T-cell (primary cell): Measurements from ENCODE around the gene RAX2. TPM values are rescaled to one million over a fixed set of nuclear protein-coding genes. Genes with fewer than 3 reads are reported as not detected.

Experiments used
- ATAC-seq, 4 experiments: fragments of 200-7000 bp in 3 of 4; fragments of 150-1000 bp in 1 of 4; cut with Tn5 transposase; replicated peaks in 1 of 4; 1 replicate in 3 of 4; 2 replicates in 1 of 4; pipeline ENCODE4 v1.10.0; 2021; ENCODE audit warnings: moderate library complexity in 3 of 4, mild to moderate bottlenecking in 2 of 4, moderate number of reproducible peaks in 1 of 4
- CTCF ChIA-PET, 2 donors: fragments of 300-600 bp; sonication (Branson Sonifier 250); formaldehyde crosslinking; loops; one replicate each; lab custom pipeline; 2022; ENCODE audit warnings: antibody characterized with exemption in 2 of 2; lab: Charles Lee
- POLR2A ChIA-PET, 2 donors: fragments of 300-600 bp; sonication (Branson Sonifier 250); formaldehyde crosslinking; loops; one replicate each; lab custom pipeline; 2022; ENCODE audit warnings: antibody characterized with exemption in 2 of 2; lab: Charles Lee
- DNase-seq, 35 experiments: peaks; one replicate each; pipeline versions ENCODE4 v3.0.0 to v3.0.0-alpha.2; 2013 to 2023
- H3K27ac ChIP-seq: one replicate; pipeline ENCODE4 v1.5.1; 2013; ENCODE audit warnings: low read length
- H3K27me3 ChIP-seq, 2 experiments: replicated peaks in 1 of 2; 1 replicate in 1 of 2; 2 replicates in 1 of 2; pipeline versions ENCODE4 v1.6.1 to v1.7.0; 2013; ENCODE audit warnings: low read length in 1 of 2, mixed read lengths in 1 of 2; ENCODE audit not compliant: control insufficient read depth in 2 of 2, insufficient read depth in 2 of 2; ENCODE audit errors: extremely low read depth in 1 of 2
- H3K36me3 ChIP-seq, 2 donors: 1 replicate in 1 of 2; 2 replicates in 1 of 2; pipeline versions ENCODE4 v1.6.1 to v1.7.0; 2013; ENCODE audit warnings: low read length in 1 of 2; ENCODE audit not compliant: control insufficient read depth in 2 of 2, insufficient read depth in 1 of 2; ENCODE audit errors: extremely low read depth in 1 of 2
- H3K4me1 ChIP-seq, 2 experiments: 1 replicate in 1 of 2; 2 replicates in 1 of 2; pipeline versions ENCODE4 v1.6.1 to v1.7.0; 2013; ENCODE audit warnings: low read length in 2 of 2, mixed read lengths in 1 of 2; ENCODE audit not compliant: insufficient read depth in 2 of 2, control insufficient read depth in 1 of 2; ENCODE audit errors: extremely low read depth in 1 of 2
- H3K4me3 ChIP-seq, 2 donors: 1 replicate in 1 of 2; 2 replicates in 1 of 2; pipeline versions ENCODE4 v1.5.1 to v1.7.0; 2013; ENCODE audit warnings: mild to moderate bottlenecking in 2 of 2, low read length in 1 of 2, moderate library complexity in 1 of 2; ENCODE audit not compliant: control insufficient read depth in 1 of 2; ENCODE audit errors: extremely low read depth in 1 of 2
- H3K9me3 ChIP-seq: 2 replicates; pipeline ENCODE4 v1.7.0; 2013
- H3K27ac Mint-ChIP-seq, 2 donors: one replicate each; pipeline ENCODE4 v1.8.0; 2020 to 2021; ENCODE audit warnings: mild to moderate bottlenecking in 2 of 2, mixed read lengths in 2 of 2
- H3K27me3 Mint-ChIP-seq, 2 donors: one replicate each; pipeline ENCODE4 v1.8.0; 2021 to 2022; ENCODE audit warnings: mixed read lengths in 2 of 2
- H3K36me3 Mint-ChIP-seq: one replicate; pipeline ENCODE4 v1.8.0; 2021; ENCODE audit warnings: mixed read lengths
- H3K4me1 Mint-ChIP-seq, 3 donors: one replicate each; pipeline ENCODE4 v1.8.0; 2020 to 2022; ENCODE audit warnings: mixed read lengths in 3 of 3, mild to moderate bottlenecking in 1 of 3
- H3K4me3 Mint-ChIP-seq, 3 donors: one replicate each; pipeline ENCODE4 v1.8.0; 2020 to 2022; ENCODE audit warnings: mild to moderate bottlenecking in 3 of 3, mixed read lengths in 3 of 3, moderate library complexity in 3 of 3
- H3K9me3 Mint-ChIP-seq, 3 donors: one replicate each; pipeline ENCODE4 v1.8.0; 2020 to 2022; ENCODE audit warnings: mixed read lengths in 3 of 3
- WGBS: methylation state at CpG from one replicate; pipeline ENCODE4 v1.1.5; 2013; ENCODE audit warnings: missing lambda C conversion rate; ENCODE audit not compliant: insufficient coverage; 5-methylcytosine and 5-hydroxymethylcytosine counted together
- total RNA-seq, 35 experiments: library from RNA in 6 of 35; stranded (reverse) in 6 of 35; fragments of 120-200 nt in 1 of 35; gene quantifications; one replicate each; pipeline versions ENCODE4 v1.2.1 to v1.2.4 and lab custom pipeline; 2013 to 2026

Gene RAX2
- total RNA-seq, 5 donors from 2014 or later (not counting 1 experiment from before 2014, with no cell fraction given) = not detected

- H3K27me3 ChIP-seq = no peaks in the 10 kb centered on the region
- Mint-ChIP-seq H3K27me3 (no peaks in the 10 kb centered on the region), H3K9me3 (no peaks in the 10 kb centered on the region), H3K36me3 (peaks cover 21% of the 10 kb centered on the region), H3K4me3 (no peak overlapping the region), H3K27ac (no peak overlapping the region), H3K4me1 (peaks cover 13 to 15% (median 13%) of the 10 kb centered on the region in 3 donors)
- H3K4me1 ChIP-seq = peaks cover 0 to 5% of the 10 kb centered on the region in 2 experiments
- POLR2A ChIA-PET = no interaction called here
- H3K27ac ChIP-seq = no peak overlapping the region
- CTCF ChIA-PET = interaction anchor here in 1 of 2 donors (0.6 kb wide), 1 partner anchor 1619 kb away, joined by 11 read pairs; no protein-coding TSS in a partner anchor
- DNase-seq = no peak
- peaks cover 12 to 39% of the 10 kb centered on the region in 2 donors for H3K36me3 ChIP-seq
- WGBS = over 99% methylated on average over 20 of the region's 30 CpGs
- H3K4me3 ChIP-seq = no peak overlapping the region
- H3K9me3 ChIP-seq = no peaks in the 10 kb centered on the region
- no peak for ATAC-seq
Observed at GRCh38 chr19:3751236-3751635, 20.8 kb downstream of the RAX2 start.

DNA sequence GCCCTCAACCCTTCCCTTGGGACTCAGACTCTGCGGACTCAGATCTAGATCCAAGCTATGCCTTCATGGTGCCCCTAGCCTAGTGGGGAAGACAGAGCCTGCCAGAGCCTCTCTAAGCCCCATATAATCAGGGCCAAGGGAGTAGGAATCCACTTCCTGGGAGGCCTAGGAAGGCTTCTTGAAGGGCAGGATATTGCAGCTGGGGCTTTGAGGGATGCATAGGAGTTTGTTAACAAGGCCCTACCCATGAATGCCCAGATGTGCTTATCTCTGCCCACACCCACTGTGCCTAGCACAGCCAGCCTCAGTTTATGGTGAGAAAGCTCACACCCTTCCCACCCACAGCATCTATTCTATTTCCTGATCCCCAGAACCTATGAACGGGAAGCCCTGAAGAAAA, 21.8 kb downstream of the RAX2 start:
- 75% methylated on average over 1 of the region's 2 CpGs for WGBS
- peaks cover 7 to 8% (median 7%) of the 10 kb centered on the region in 3 donors for H3K4me1 Mint-ChIP-seq

DNA sequence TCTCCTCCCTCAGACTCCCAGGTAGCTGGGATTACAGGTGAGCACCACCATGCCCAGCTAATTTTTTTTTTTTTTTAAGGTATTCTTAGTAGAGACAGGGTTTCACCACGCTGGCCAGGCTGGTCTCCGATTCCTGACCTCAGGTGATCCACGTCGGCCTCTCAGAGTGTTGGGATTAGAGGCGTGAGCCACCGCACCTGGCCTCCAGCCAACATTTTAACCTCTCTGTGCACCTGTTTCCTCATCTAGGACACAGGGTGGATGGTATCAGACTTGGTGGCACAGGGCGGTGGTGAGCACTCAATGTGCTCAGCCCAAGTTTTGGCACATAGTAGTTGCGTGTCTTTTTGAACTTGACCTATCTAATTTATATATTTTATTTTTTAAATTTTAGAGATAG, 23.1 kb downstream of the RAX2 start:
- ATAC-seq (no peak), DNase-seq (no peak)
- no peak overlapping the region for H3K27ac ChIP-seq
- no peaks in the 10 kb centered on the region for H3K9me3 ChIP-seq
- ChIA-PET CTCF (no interaction called here), POLR2A (no interaction called here)
- Mint-ChIP-seq H3K4me1 (no peaks in the 10 kb centered on the region), H3K36me3 (peaks cover 18% of the 10 kb centered on the region), H3K9me3 (no peaks in the 10 kb centered on the region), H3K27ac (no peak overlapping the region), H3K27me3 (no peaks in the 10 kb centered on the region), H3K4me3 (no peak overlapping the region)
- peaks cover 6 to 35% of the 10 kb centered on the region in 2 donors for H3K36me3 ChIP-seq
- H3K27me3 ChIP-seq = no peaks in the 10 kb centered on the region
- H3K4me3 ChIP-seq = no peak overlapping the region
- H3K4me1 ChIP-seq = no peaks in the 10 kb centered on the region
- WGBS = no CpG with 5 or more reads among the region's 8 CpGs

More for the DNA sequence above, 21.8 kb downstream of the RAX2 start:
- ChIA-PET CTCF (no interaction called here), POLR2A (no interaction called here)
- no peaks in the 10 kb centered on the region for H3K9me3 ChIP-seq
- DNase-seq = no peak
- H3K4me1 ChIP-seq = peaks cover 0 to 5% of the 10 kb centered on the region in 2 experiments
- Mint-ChIP-seq H3K4me3 (no peak overlapping the region), H3K9me3 (no peaks in the 10 kb centered on the region), H3K27me3 (no peaks in the 10 kb centered on the region), H3K36me3 (peaks cover 21% of the 10 kb centered on the region), H3K27ac (no peak overlapping the region)
- H3K27ac ChIP-seq = no peak overlapping the region
- no peak for ATAC-seq
- H3K4me3 ChIP-seq = no peak overlapping the region
- H3K27me3 ChIP-seq = no peaks in the 10 kb centered on the region
- peaks cover 12 to 39% of the 10 kb centered on the region in 2 donors for H3K36me3 ChIP-seq

DNA sequence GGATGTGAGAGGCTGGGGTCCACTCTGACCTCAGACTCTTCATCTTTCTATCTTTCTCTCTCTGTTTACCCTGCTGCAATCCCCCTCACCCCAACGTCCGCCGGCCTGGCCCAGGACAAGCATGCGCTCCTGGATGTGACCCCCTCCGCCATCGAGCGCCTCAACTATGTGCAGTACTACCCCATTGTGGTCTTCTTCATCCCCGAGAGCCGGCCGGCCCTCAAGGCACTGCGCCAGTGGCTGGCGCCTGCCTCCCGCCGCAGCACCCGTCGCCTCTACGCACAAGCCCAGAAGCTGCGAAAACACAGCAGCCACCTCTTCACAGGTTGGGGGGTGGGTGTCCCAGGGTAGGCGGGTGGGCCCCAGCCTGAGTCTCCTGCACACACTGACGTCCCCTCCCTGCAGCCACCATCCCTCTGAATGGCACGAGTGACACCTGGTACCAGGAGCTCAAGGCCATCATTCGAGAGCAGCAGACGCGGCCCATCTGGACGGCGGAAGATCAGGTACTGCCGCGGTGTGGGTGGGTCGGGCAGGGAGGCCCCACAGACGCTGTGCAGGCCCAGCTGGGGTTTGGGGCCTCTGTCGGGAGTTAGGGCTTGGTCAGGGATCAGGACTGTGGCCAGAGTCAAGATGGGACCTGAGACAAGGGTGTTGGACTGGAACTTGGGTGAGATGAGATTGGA, 25.5 kb downstream of the RAX2 start:
- Histone ChIP-seq H3K9me3 (no peaks in the 10 kb centered on the region), H3K27me3 (no peaks in the 10 kb centered on the region), H3K4me1 (no peaks in the 10 kb centered on the region), H3K27ac (no peak overlapping the region), H3K4me3 (no peak overlapping the region), H3K36me3 (peaks cover 6 to 20% of the 10 kb centered on the region in 2 donors)
- no peak overlapping the region for H3K27ac Mint-ChIP-seq
- CTCF ChIA-PET = interaction anchor here in 1 of 2 donors (0.6 kb wide), 1 partner anchor 443 kb away, joined by 4 read pairs; no protein-coding TSS in a partner anchor
- H3K4me3 Mint-ChIP-seq = no peak overlapping the region
- no peaks in the 10 kb centered on the region for H3K4me1 Mint-ChIP-seq
- no peaks in the 10 kb centered on the region for H3K27me3 Mint-ChIP-seq
- WGBS = 84% methylated on average over 22 of the region's 31 CpGs
- no peaks in the 10 kb centered on the region for H3K9me3 Mint-ChIP-seq
- POLR2A ChIA-PET = no interaction called here
- peaks cover 19% of the 10 kb centered on the region for H3K36me3 Mint-ChIP-seq
- ATAC-seq = no peak
- no peak for DNase-seq

DNA sequence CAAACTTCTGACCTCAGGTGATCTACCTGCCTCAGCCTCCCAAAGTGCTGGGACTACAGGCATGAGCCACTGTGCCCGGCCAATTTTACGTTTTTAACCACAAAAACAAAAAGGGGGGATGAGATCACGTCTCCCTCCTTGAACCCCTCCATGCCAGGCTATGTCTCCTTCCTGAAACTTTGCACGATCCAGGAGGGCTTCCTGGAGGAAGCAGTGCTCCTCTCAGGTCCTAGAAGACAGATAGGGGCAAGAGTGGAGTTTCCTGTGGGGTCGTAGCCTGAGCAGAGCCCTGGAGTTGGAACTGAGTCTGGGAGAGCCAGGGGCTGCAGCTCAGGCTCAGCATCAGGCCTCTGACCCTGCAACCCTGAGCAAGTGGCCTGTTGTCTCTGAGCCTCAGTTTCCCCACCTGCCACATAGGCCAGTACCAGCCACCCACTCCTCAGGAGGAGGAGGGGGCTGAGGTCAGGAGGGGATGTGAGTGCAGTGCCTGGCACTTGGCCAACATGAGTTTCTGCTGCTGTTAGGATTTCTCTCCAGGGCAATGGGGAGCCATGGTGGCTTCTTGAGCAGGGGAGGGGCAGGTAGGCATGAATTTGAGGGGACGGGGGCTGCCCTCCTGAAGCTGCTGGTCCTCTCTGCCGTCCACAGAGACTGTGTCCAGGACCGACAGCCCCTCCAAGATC, 26.5 kb downstream of the RAX2 start:
- peaks cover 15% of the 10 kb centered on the region for H3K36me3 Mint-ChIP-seq
- no peaks in the 10 kb centered on the region for H3K27me3 Mint-ChIP-seq
- H3K9me3 Mint-ChIP-seq = no peaks in the 10 kb centered on the region
- Histone ChIP-seq H3K4me3 (no peak overlapping the region), H3K4me1 (no peaks in the 10 kb centered on the region), H3K36me3 (peaks cover 6 to 10% of the 10 kb centered on the region in 2 donors), H3K27ac (no peak overlapping the region), H3K27me3 (no peaks in the 10 kb centered on the region), H3K9me3 (no peaks in the 10 kb centered on the region)
- DNase-seq (no peak), ATAC-seq (no peak)
- no peak overlapping the region for H3K27ac Mint-ChIP-seq
- H3K4me3 Mint-ChIP-seq = no peak overlapping the region
- POLR2A ChIA-PET = no interaction called here
- CTCF ChIA-PET = no interaction called here
- 69% methylated on average over 3 of the region's 8 CpGs for WGBS
- H3K4me1 Mint-ChIP-seq = no peaks in the 10 kb centered on the region

DNA sequence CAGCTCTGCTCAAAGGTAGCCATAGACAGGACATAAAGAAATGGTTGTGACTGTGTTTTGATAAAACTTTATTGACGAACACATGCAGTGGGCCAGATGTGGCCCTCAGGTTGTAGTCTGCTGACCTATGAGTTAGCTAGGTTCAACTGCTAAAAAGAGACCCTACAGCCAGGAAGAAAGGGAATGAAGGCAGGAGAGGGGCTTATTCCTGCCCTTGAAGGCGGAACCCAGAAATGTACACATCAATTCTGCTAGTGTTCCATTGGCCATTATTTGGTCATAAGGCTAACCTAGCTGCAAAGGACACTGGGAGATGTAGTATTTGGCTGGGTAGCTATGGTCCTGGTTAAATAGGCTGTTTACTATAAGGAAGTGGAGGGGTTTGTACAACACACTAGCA, 28.5 kb downstream of the RAX2 start:
- Histone ChIP-seq H3K9me3 (no peaks in the 10 kb centered on the region), H3K4me3 (no peak overlapping the region), H3K27ac (no peak overlapping the region), H3K27me3 (peaks cover 0 to under 1% of the 10 kb centered on the region in 2 experiments), H3K36me3 (no peaks in the 10 kb centered on the region), H3K4me1 (peaks cover 2 to 17% of the 10 kb centered on the region in 2 experiments)
- no peak for ATAC-seq
- WGBS = no CpG with 5 or more reads among the region's 2 CpGs
- peaks cover 8% of the 10 kb centered on the region for H3K36me3 Mint-ChIP-seq
- no peak overlapping the region for H3K4me3 Mint-ChIP-seq
- no peak overlapping the region for H3K27ac Mint-ChIP-seq
- no peaks in the 10 kb centered on the region for H3K9me3 Mint-ChIP-seq
- H3K27me3 Mint-ChIP-seq = no peaks in the 10 kb centered on the region
- DNase-seq = no peak
- peaks cover 9 to 13% (median 10%) of the 10 kb centered on the region in 3 donors for H3K4me1 Mint-ChIP-seq
- ChIA-PET POLR2A (interaction anchor here in 1 of 2 donors (0.5 kb wide), 1 partner anchor 20 kb away, joined by 3 read pairs; no protein-coding TSS in a partner anchor), CTCF (no interaction called here)
